Parathyroid adenoma (tissue), 2 donors: Measurements from ENCODE around the gene SBK3.

ENCODE experiments used
- H2AFZ ChIP-seq: fragments of 300-600 bp; sonication (generic); one replicate; pipeline ENCODE4 v1.7.0; 2017; ENCODE audit warnings: antibody characterized with exemption, mild to moderate bottlenecking
- H3K27ac ChIP-seq: fragments of 300-600 bp; sonication (generic); one replicate; pipeline ENCODE4 v1.7.0; 2017
- H3K27me3 ChIP-seq: fragments of 300-600 bp; sonication (generic); one replicate; pipeline ENCODE4 v1.7.0; 2017; ENCODE audit warnings: low read length; ENCODE audit not compliant: control insufficient read depth, insufficient read depth
- H3K36me3 ChIP-seq: fragments of 300-600 bp; sonication (generic); one replicate; pipeline ENCODE4 v1.7.0; 2017; ENCODE audit warnings: low read length; ENCODE audit not compliant: control insufficient read depth, insufficient read depth
- H3K4me1 ChIP-seq: fragments of 300-600 bp; sonication (generic); one replicate; pipeline ENCODE4 v1.7.0; 2017; ENCODE audit warnings: control low read depth
- H3K4me2 ChIP-seq: fragments of 300-600 bp; sonication (generic); one replicate; pipeline ENCODE4 v1.7.0; 2017; ENCODE audit warnings: low read length
- H3K4me3 ChIP-seq: fragments of 300-600 bp; sonication (generic); one replicate; pipeline ENCODE4 v1.7.0; 2017; ENCODE audit warnings: low read depth, low read length
- H3K79me2 ChIP-seq: fragments of 300-600 bp; sonication (generic); one replicate; pipeline ENCODE4 v1.7.0; 2017; ENCODE audit warnings: control low read depth
- H3K9ac ChIP-seq: fragments of 300-600 bp; sonication (generic); one replicate; pipeline ENCODE4 v1.7.0; 2017; ENCODE audit warnings: mild to moderate bottlenecking
- H3K9me3 ChIP-seq: fragments of 300-600 bp; sonication (generic); one replicate; pipeline ENCODE4 v1.7.0; 2017; ENCODE audit warnings: low read length; ENCODE audit not compliant: control insufficient read depth
- TF ChIP-seq, protein P1 (sequence below): fragments of 300-600 bp; sonication (generic); IDR thresholded peaks from one replicate; pipeline ENCODE4 v1.7.0; 2017; ENCODE audit warnings: antibody characterized with exemption, mild to moderate bottlenecking
- donor health status: primary hyperparathyroidism.

The SBK3 gene

DNA sequence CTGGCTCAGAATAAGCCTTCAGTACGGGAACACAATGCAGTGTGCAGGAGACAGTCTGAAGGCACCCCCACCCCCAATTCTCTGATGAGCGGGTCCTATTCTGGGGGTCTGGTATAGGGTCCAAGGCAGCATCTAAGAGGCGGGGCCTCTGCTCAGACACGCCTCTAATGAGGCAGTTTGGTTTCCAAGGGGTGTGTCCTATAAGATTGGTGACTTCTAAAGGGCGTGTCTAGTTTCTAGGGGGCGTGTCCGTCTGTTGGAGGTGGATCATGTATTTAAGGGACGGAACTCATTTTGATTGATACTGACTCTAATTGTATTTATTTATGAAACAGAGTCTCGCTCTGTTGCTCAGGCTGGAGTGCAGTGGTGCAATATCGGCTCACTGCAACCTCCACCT lies 45.3 kb upstream of the SBK3 start:
- Histone ChIP-seq H3K9me3 (no peaks in the 10 kb centered on the region), H3K4me2 (no peak overlapping the region), H2AFZ (no peak overlapping the region), H3K27me3 (no peaks in the 10 kb centered on the region), H3K27ac (no peak overlapping the region), H3K36me3 (no peaks in the 10 kb centered on the region), H3K9ac (no peak overlapping the region), H3K4me1 (peaks cover 9% of the 10 kb centered on the region), H3K79me2 (no peaks in the 10 kb centered on the region), H3K4me3 (no peak overlapping the region)
- TF ChIP-seq, protein P1, sequence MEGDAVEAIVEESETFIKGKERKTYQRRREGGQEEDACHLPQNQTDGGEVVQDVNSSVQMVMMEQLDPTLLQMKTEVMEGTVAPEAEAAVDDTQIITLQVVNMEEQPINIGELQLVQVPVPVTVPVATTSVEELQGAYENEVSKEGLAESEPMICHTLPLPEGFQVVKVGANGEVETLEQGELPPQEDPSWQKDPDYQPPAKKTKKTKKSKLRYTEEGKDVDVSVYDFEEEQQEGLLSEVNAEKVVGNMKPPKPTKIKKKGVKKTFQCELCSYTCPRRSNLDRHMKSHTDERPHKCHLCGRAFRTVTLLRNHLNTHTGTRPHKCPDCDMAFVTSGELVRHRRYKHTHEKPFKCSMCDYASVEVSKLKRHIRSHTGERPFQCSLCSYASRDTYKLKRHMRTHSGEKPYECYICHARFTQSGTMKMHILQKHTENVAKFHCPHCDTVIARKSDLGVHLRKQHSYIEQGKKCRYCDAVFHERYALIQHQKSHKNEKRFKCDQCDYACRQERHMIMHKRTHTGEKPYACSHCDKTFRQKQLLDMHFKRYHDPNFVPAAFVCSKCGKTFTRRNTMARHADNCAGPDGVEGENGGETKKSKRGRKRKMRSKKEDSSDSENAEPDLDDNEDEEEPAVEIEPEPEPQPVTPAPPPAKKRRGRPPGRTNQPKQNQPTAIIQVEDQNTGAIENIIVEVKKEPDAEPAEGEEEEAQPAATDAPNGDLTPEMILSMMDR: no peak

DNA sequence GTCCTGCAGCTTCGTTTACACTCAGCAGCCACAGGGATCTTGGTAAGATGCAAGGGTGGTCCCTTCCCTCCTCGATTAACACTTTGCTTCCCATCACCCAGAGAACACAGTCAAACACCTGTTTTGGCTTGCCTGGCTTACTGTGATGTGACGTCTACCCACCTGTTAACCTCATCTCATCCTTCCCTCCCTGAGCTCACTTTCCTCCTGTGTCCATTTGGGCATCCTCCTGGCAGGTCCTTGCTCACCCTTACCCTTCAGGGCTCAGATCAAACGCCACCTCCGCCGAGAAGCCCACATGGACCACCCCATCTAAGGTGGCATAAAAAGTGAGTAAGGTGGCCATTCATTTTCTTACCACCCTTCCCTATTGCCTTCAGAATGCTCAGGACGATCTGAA lies 44.8 kb upstream of the SBK3 start:
- H3K4me1 ChIP-seq: peaks cover 9% of the 10 kb centered on the region
- TF ChIP-seq, protein P1: no peak
- H3K27me3 ChIP-seq: no peaks in the 10 kb centered on the region
- H2AFZ ChIP-seq: no peak overlapping the region
- H3K4me2 ChIP-seq: no peak overlapping the region
- no peak overlapping the region for H3K4me3 ChIP-seq
- no peak overlapping the region for H3K9ac ChIP-seq
- H3K79me2 ChIP-seq: no peaks in the 10 kb centered on the region
- no peak overlapping the region for H3K27ac ChIP-seq
- H3K36me3 ChIP-seq: no peaks in the 10 kb centered on the region
- no peaks in the 10 kb centered on the region for H3K9me3 ChIP-seq

DNA sequence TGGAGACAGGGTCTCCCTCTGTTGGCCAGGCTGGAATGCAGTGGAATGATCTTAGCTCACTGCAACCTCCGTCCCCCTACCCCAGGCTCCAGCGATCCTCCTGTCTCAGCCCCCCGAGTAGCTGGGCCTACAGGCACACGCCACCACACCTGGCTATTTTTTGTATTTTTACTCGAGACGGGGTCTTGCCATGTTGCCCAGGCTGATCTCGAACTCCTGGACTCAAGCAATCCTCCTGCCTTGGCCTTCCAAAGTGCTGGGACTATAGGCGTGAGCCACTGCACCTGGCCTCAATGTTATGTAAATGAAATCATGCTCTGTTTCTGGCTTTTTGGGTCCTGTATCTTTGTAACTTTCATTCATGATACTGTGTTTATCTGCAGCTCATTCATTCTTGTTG lies 43.4 kb upstream of the SBK3 start:
- H3K4me2 ChIP-seq: no peak overlapping the region
- no peak overlapping the region for H3K27ac ChIP-seq
- H3K9me3 ChIP-seq: no peaks in the 10 kb centered on the region
- peaks cover 9% of the 10 kb centered on the region for H3K4me1 ChIP-seq
- H3K4me3 ChIP-seq: no peak overlapping the region
- no peaks in the 10 kb centered on the region for H3K36me3 ChIP-seq
- no peak overlapping the region for H3K9ac ChIP-seq
- no peaks in the 10 kb centered on the region for H3K27me3 ChIP-seq
- H3K79me2 ChIP-seq: no peaks in the 10 kb centered on the region
- no peak overlapping the region for H2AFZ ChIP-seq
- TF ChIP-seq, protein P1: no peak

DNA sequence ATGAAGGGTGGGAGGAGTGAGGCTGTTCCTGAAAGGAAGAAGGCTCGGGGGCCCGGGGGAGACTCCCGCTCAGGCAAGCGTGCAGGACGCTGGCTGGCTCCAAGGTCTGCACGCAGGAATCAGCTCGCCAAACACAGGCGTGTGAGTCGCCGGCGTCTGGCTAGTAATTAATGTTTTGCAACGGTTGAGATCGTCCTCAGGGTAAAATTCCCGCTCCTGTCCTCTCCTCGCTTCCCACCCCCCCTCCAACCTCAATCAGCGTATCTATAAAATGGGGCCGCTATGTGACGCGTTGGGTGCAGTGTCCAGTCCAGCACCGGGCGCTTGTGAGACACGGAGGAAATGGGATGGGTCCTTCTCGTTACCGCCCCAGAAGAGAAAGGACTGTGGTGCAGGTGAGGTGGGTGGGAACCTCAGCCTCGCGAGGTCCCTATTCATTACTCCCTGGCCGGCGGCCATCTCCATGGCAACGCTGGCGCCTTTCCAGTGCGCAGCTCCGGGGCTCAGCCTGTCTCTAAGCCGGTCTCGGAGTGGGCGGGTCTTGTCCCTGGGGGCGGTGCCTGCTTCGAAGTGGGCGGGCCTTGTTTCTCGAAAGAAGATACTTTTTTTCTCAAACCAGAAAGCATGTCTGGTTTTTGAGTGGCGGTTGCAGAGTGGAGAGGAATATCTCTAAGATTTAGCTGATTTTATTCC lies 41.8 kb upstream of the SBK3 start:
- peak overlapping the region; percentile 40 for H3K27ac ChIP-seq
- peak overlapping the region; percentile 83 for H2AFZ ChIP-seq
- no peaks in the 10 kb centered on the region for H3K9me3 ChIP-seq
- H3K36me3 ChIP-seq: no peaks in the 10 kb centered on the region
- H3K4me2 ChIP-seq: peak overlapping the region; percentile 75
- peak overlapping the region; percentile 47 for H3K4me3 ChIP-seq
- peaks cover 9% of the 10 kb centered on the region for H3K4me1 ChIP-seq
- no peaks in the 10 kb centered on the region for H3K79me2 ChIP-seq
- TF ChIP-seq, protein P1: no peak
- H3K9ac ChIP-seq: no peak overlapping the region
- no peaks in the 10 kb centered on the region for H3K27me3 ChIP-seq

DNA sequence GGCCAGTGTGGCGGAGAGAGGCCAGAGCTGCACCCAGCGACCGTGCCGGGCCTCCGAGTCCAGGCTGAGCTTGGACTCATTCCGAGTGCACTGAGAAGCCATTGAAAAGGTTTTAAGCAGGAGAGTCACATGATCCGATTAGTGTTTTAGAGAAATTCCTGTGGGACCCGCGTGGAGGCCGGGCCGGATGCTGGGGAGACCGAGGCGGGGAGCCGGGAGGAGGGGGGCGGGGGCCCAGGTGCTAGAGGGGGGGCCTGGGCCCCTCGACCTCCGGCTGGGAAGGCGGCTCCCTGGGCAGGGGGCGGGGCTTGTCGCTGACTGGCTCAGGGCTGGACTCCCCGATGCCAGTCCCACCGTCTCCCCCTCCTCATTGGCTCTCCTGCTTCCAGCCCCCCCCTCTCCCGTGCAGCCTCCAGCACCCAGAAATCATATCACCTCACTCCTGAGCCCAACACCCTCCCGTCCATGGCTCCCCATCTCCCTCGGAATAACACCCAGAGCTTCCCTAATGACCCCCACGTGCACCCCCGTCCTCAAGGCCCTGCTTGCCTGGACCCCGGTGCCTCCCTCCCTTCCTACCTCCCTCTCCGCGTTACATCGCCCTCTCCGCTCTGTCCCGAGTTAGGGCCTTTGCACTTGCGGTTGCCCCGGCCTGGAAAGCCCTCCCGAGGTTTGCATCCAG lies 40.5 kb upstream of the SBK3 start:
- Histone ChIP-seq H3K4me3 (peak overlapping the region; percentile 21), H3K79me2 (no peaks in the 10 kb centered on the region), H3K9ac (no peak overlapping the region), H3K27me3 (no peaks in the 10 kb centered on the region), H3K36me3 (no peaks in the 10 kb centered on the region), H2AFZ (peak overlapping the region; percentile 83), H3K4me2 (peak overlapping the region; percentile 79), H3K9me3 (no peaks in the 10 kb centered on the region), H3K4me1 (peaks cover 21% of the 10 kb centered on the region), H3K27ac (peak overlapping the region; percentile 62)
- TF ChIP-seq, protein P1: no peak
